ENCODE results near the gene CSNK2A3. TPM values are rescaled to one million over a fixed set of nuclear protein-coding genes. Genes with fewer than 3 reads are reported as not detected.

The CSNK2A3 gene
- total and polyA plus RNA-seq, 10 of the 15 experiments (the other 5 are each of a cell fraction or from before 2014, with no cell fraction given): 0.68 to 6.2 (median 1.4) TPM

GRCh38 chr11:11313902-11314692 is 39.0 kb downstream of the CSNK2A3 start:
- ChIA-PET POLR2A (no interaction called here), CTCF (no interaction called here), RAD21 (ENCODE audit: unreplicated experiment) (no interaction called here), SMC1A (ENCODE audit: uncharacterized antibody, unreplicated experiment) (no interaction called here)
- no peak for ATAC-seq
- 58% methylated on average over 6 of the region's 6 CpGs for WGBS (ENCODE audit: insufficient coverage, insufficient replicate concordance, low lambda C conversion rate, missing lambda C conversion rate)
- H3K27ac ChIP-seq (ENCODE audit: control insufficient read depth, insufficient read depth): no peak overlapping the region
- no peak overlapping the region for H2AFZ ChIP-seq (ENCODE audit: control insufficient read depth, low read depth, low read length)
- TF ChIP-seq ZBTB40 (IDR thresholded peaks at IDR 0.05; ENCODE audit: borderline replicate concordance): no peak
- no peak for TF ChIP-seq EGR1 (IDR thresholded peaks at IDR 0.05; ENCODE audit: borderline replicate concordance in 1 of 2, low read depth in 2 of 2, low read length in 2 of 2)
- no peak for TF ChIP-seq NFXL1 (IDR thresholded peaks at IDR 0.05; ENCODE audit: borderline replicate concordance)
- TF ChIP-seq ZSCAN29 (IDR thresholded peaks at IDR 0.05): no peak
- TF ChIP-seq CHD2 (IDR thresholded peaks at IDR 0.05; ENCODE audit: borderline replicate concordance, low read depth, low read length): no peak
- TF ChIP-seq POLR2AphosphoS5 (IDR thresholded peaks at IDR 0.05; ENCODE audit: low read length): no peak
- TF ChIP-seq SMARCA5 (IDR thresholded peaks at IDR 0.05): no peak
- no peak for TF ChIP-seq BCLAF1 (IDR thresholded peaks at IDR 0.05)
- no peak for TF ChIP-seq KLF5 (IDR thresholded peaks at IDR 0.05; ENCODE audit: partially characterized antibody)
- no peak for TF ChIP-seq SIN3A (IDR thresholded peaks at IDR 0.05; ENCODE audit: low read depth, low read length)
- TF ChIP-seq HDAC6 (IDR thresholded peaks at IDR 0.05; ENCODE audit: unreplicated experiment): no peak
- TF ChIP-seq NBN (IDR thresholded peaks at IDR 0.05): no peak
- no peak for TF ChIP-seq BACH1 (IDR thresholded peaks at IDR 0.05; ENCODE audit: borderline replicate concordance)
- no peaks in the 10 kb centered on the region for H3K27me3 ChIP-seq (replicated peaks in 1 of 2; ENCODE audit: control insufficient read depth in 2 of 2, insufficient read depth in 2 of 2, low read length in 1 of 2)
- H3K4me2 ChIP-seq (ENCODE audit: control insufficient read depth, insufficient read depth): no peak overlapping the region
- BruUV-seq (replicated peaks): no TSS peak
- no peak overlapping the region for H3K4me3 ChIP-seq
- H3K4me1 ChIP-seq (ENCODE audit: control insufficient read depth, insufficient read depth, low read length): 0 out of 2 replicates have a peak, but pooled peaks cover 5% of the 10 kb centered on the region
- no peaks in the 10 kb centered on the region; the same call in 2 of the 3 replicates for H3K9me3 ChIP-seq (replicated peaks; ENCODE audit: control insufficient read depth, insufficient read depth, low read length)
- in situ Hi-C loops (cut with MboI): no loop called here
- DNase-seq (ENCODE audit: low read depth, low spot score): no peak
- no peaks in the 10 kb centered on the region for H4K20me1 ChIP-seq (ENCODE audit: control insufficient read depth, insufficient read depth)
- H3K36me3 ChIP-seq (ENCODE audit: control insufficient read depth in 2 of 2, insufficient read depth in 2 of 2, low read length in 1 of 2): no peaks in the 10 kb centered on the region; a peak in 1 of 4 replicates
- no peak overlapping the region for H3K9ac ChIP-seq (ENCODE audit: control insufficient read depth, insufficient read depth, low read length)
- intact Hi-C loops (cut with micrococcal nuclease; ENCODE audit: unreplicated experiment): no loop called here
- H3K79me2 ChIP-seq (ENCODE audit: control insufficient read depth, insufficient read depth, low read length): no peaks in the 10 kb centered on the region
- FAIRE-seq: no peak

All from GM12878 (cell line).